Hematopoietic multipotent progenitor cell treated with erythropoietin and hydrocortisone succinate and interleukin-3 and kit ligand, for 15 days (in vitro differentiated cells): ENCODE measurements around the gene GTF3A.
A peak's percentile ranks its signal among the peaks of the same experiment; 100 is the strongest.

Source experiments
- DNase-seq: peaks from one replicate; pipeline ENCODE4 v3.0.0-alpha.2; 2015; ENCODE audit warnings: low spot score

Gene GTF3A

DNA sequence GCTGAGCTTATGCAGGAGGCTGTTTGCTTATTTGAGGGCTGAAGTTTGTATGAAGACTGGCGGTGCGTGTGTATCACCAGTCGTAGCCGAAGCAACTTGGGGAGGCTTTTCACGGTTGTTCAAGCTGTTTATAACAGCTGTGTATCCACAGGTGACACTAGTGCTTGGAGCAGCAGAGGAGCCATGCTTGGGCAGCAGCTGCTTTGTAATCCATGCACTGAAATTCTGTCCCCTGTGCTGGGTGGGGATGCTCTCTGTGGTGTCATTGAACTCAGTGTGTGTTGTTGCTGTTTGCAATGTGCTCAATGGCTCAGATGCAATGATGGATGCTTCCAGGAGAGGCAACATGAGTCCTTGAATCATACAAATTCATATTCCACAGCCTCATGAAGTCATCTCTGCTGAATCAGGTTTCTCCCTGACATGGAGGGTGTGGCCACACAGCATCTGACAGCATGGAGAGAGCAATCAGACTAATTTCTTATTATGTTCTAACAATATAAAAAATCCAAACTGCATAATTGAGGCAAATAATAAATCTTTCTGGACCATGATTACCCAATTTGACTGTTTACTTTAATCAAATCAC lies 18.8 kb upstream of the GTF3A start:
- DNase-seq: no peak

DNA sequence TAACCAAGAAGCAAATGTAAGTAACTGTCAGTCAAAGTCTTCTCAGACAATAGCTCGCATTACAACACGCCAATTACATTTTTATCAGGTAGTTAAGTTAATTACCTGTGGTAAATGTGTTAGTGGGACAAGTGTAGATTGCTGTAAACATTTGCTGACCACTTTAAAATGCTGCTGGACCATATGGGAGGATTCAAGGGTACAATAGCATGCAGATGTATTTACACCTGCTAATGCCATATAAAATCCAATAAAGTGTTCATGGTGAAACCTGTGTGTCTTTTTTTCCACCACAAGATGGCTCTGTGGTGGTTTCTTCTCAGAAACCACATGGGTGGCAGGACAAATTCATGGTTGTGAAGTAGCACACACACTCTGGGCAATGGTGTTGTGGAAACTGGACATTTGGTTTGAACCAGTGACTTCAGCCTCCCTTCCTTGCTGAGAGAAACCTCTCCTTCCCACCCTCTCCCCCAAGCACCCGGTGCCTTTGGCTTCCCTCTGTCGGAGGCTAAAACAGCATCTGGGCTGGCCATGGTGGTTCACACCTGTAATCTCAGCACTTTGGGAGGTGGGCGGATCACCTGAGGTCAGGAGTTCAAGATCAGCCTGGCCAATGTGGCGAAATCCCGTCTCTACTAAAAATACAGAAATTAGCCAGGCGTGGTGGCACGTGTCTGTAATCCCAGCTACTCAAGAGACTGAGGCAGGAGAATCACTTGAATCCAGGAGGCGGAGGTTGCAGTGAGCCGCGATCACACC lies 18.1 kb upstream of the GTF3A start:
- DNase-seq: peak; percentile 50

DNA sequence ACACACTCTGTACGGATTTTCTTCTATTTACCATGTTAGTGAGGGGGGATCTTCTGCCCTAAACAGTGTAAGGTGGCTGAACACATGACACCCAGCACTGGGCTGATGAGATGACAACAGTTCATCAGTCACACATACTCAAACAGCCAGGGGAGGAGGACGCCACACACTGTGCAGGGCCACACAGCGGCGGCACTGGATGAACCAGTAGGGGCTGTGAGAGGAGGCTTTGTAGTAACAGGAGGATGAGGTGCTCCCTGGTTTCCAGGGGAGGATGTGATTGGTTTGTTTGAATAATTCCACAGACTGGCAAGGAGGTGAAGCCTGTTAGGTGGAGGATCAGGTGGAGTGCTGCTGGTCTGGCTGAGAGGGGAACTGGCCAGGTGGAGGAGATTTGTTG lies 16.3 kb upstream of the GTF3A start:
- no peak for DNase-seq

DNA sequence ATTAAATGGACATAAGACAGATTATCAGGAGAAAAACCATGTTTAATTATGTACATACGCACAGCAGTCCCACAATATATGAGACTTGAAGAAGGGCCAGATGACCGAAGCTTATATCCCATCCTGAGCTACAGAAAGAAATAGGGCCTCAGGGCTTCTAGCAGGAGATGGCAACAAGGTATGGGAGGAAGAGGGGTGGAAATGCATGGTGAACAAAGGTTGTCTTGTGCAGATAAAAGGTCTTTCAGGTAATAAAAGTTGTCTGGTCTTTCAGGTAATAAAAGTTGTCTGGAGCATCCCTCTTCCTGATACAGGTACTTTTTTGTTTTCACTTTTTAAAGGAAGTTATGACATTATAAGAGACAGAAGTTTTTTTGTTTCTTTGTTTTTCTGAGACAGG lies 15.4 kb upstream of the GTF3A start:
- no peak for DNase-seq

DNA sequence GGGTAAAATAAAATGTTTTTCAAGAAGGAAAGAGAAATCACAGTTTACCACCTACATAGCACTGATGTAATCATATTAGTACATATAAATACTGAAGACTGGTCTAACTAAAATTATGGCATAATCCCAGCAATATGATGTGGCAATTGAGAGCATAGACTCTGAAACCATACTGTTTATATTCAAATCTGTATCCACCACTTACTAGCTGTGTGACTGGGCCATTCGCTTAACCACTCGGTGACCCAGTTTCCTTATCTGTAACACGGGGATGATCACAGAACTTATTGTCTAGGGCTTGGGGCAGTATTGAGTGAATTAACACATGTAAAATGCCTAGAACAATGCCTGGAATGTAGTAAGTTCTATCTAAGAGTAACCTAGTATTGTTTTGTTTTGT lies 13.1 kb upstream of the GTF3A start:
- no peak for DNase-seq

DNA sequence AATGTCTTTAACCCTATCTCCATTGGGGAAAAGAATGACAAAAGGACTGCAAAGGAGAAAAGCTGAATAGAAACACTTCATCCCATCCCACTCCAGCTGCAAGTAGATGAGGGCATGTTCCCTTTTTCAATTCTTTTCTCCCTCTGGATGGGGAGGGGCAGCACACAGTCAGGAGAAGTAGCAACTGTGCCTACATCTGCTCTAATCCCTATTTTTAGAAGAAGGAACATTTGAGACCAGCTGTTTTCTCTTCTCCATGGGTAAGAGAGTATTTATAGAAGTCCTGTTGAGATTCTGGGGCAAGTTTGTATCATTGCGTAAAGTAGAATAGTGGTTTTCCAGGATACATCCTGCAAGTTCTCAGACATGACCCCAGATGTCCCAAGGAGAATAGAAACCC lies 9.3 kb upstream of the GTF3A start:
- no peak for DNase-seq

DNA sequence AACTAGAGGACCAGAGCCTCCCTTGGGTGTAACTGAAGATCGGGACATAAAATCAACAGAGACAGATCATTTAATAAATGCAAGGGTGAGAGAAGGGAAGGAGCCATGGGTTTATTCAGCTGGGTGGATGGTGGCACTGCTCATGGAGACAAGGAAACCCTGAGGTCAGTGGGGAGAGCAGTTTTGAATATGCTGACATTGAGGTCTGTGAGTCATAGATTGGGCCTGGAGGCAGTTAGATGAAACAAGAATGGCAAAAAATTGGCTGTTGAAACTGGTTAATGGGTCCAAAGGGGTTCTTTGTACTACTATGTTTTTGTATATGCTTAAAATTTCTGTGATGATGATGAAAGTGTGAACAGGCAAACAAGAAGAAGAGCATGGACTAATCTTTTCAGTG lies 5.1 kb upstream of the GTF3A start:
- DNase-seq: no peak

DNA sequence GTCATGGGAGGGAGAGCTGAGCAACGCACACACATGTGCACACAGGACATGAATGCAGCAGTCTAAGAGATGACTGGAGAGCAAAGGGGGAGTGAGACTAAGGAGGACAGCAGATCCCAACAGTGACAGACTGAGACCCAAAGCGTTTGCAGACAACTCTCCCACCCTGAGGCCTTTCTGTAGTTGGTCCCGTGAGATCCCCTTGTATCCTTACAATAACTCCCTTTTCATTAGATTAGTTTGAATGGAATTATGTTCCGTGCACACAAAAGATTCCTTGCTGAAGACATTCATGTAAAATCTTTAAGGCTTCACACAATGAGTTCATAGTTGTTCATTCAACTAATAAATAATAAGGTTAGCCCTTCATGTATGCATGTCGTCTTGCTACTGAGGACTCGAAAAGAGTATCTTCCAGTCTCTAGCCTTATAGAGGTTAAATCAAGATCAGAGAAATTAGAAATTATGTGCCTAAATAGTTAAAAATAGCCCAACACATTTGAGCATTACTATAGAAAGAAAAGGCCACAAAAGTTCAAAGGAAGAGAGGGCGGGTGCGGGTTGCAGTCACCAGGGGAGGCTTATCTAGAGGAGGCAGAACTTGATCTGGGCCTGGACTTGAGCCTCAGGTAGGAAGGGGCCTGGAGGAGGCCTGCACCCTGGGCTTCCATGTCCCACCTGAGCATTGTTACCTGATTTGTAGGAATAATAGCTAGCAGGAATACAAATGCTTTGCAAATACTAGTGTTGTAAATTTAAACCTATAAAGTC lies 3.1 kb upstream of the GTF3A start:
- DNase-seq: peak; percentile 40

DNA sequence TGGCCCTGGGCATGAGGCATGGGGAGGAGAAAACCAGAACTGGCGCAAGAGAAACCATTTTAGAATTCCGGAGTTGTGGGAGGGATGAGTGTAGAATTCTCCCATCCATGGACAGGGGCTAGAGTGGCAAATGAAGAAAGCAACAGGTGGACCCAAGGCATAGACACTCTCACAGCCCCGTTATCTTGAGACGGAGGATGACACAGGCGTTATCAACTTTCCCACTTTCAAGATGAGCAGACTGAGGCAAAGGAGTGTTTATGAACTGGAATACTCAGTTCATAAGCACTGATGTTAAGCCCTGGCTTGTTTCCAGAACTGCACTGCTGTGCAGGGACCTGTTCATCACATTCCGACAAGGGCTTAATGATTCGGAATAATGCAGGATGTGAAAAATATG lies 1.1 kb upstream of the GTF3A start:
- DNase-seq: peak; percentile 35

DNA sequence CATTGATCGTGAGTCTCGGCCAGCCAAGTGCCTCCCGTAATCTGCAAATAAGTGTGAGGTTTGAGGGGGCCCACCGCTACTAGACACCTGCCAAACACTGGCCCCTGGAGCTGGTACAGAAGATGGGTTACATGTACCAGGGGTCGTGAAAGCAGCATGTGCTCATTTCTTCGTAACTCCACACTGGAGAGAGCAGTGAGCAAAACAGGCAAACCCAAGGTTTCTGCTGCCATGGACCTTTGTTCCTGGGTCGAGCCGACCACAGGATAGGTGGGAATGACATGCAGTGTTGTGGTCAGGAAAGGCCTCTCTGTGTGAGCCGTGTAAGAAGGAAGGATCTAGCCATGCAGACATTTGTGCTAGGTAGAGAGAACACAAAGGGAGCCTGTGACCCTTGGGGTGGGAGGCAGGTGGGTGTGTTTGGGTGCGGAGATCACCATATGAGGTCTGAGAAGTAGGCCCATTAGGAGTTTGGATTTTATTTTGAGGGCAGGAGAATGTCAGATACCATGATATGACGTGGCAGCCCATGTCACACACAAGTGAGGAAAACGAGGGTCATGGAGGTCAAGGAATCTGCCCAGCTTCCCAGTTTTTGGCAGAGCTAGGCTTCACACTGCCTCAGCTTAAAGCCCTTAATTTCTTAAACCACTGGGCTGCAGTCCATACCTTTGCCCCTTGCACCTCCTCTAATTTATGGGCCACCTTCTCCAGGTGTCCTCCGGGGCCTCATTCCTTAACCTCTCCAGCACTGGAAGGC lies 919 bp downstream of the GTF3A start:
- no peak for DNase-seq

DNA sequence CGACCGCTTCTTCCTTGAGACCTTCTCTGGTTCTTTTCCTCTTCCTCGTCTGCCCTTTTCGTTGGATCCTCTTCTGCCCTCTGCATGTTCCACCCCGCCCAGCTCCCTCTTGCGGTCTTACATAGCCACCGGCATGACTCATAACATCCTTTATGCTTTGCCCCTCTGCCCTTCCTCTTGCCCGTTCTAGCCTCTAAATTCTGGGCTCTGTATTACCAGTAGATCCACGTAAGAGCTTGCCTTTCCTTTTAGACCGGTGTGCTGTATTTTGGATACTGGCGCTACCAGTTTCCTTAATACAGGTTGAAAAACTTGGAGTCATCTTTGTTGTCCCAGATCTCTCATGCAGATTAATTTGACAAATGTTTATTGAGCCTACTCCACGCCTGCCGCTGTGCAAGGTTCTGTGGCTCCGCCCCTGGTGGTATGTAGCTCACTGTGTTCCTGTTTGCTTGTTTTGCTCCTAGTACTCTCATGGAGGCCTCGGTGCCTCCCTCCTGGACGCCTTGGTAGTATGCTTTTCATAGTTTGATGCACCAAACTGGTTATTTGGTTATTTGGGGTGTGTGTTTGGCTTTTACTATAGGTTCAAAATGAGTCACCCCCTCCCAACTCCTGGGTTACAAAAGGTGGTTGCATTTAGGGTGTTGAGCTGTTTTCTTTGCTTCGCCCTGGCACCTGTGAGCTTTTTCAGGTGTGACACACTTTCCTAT lies 1.7 kb downstream of the GTF3A start:
- DNase-seq: peak; percentile 84

DNA sequence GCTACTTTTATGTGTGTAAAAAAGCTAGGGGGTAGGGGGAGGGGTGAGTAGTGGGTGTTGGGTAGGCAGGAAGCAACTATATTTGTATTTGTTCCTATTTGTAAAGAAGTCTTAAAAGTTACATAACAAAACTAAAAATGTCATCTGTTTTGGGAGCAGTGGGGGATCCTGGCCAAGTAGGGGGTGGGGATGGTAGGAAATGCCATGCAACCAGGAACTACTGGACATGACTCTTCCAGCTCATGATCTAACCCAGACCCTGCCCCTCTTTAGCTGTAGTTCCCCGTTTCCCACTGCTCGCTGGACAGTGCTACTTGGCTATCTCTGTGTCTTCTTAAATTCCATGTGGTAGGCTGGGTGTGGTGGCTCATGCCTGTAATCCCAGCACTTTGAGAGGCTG lies 3.2 kb downstream of the GTF3A start:
- no peak for DNase-seq

DNA sequence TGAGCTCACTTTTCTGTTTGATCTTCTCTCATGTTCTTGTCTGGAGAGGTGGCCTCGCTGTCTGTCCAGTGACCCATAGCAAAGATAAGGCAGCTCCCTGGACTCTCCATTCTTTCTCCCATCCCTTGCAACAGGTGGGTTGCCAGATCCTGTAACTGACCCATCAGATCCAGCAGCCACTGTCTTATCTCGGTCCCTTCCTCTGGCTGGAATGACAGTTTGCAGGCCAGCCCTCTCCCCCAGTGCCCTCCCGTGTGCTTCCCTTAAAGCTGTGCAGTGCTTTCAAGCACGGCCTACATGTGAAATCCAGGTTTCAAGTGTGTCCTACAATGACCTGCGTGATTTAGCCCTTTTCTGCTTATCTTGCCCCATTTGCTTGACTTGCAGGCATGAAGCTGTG lies 3.7 kb downstream of the GTF3A start:
- no peak for DNase-seq

DNA sequence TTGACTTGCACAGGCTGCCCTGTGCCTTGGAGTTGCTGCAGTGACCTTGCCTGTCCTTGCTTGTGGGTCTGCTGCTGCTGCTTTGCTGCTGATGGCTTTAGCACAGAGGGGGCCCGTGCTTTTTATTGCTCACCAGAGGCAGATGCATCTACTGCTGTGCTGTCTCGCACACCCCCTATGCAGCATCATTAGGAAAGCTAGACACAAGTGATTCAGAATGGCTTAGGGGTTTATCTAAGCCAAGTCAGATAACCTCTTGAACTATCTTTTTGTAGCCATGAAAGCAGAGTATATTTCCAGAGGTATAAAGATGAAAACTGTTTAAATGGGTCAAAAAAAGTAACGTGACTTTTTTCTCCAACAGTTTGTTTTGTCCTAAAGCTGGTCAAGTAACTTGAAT lies 7.8 kb downstream of the GTF3A start:
- no peak for DNase-seq

DNA sequence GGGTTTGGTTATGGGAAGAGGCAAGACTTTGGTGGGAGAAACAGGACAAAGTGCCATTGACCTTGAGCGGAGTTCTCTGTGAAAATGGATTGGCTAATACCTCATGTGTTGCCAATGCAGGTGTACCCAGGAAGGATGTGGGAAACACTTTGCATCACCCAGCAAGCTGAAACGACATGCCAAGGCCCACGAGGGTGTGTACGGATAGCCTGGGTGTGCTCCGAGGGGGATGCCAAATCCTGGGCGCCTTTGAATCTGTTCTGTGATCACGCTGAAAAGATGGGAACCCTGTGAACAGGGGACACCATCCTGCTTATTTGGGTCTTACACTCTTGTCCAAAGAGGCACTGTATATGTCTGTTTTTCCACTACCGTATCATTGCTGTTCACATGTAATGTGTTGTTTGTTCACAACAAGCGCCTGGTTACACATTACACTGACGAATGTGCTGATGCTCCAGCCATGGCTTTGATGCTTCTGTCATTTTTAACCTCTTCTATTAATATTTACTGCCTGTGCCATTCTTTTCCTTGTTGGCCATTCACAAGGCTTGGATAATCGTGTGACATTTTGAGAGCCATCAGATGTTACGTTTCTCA lies 8.3 kb downstream of the GTF3A start:
- no peak for DNase-seq

DNA sequence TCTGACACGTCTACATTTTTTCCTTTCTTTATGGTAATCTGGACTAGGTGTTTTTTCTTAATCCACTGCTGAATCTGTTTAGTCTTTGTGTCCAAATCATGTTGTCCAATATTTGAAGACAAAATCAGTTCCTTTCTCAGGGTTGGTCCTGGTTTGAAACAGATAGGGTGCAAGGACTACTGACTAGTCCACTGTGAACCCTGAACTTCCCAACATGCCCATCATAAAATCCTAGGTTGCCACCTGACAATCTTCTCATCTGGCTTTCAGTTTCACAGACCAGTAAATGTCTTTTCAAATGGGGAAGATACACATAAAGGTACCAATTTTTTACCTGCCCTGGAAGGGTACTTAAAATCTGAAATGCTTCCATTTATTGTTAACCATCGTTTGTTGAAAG lies 12.7 kb downstream of the GTF3A start:
- no peak for DNase-seq

DNA sequence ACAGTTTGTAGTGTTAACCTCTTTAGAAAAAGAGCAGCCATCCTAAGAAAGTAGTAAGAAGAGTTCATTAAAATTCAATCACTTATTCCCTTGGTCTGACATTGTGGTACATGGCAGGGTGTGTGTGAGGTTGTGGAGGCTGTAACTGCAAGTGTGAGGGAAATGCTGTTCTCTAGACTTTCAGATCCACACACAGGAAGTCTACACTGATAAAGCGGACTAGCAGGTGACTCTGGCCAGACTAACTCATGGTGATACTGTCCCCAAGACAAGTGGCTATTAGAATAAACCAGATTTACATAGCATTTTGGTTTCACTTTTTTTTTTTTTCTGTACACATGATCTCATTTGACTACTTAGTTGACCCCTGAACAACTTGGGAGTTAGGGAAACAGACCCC lies 16.0 kb downstream of the GTF3A start:
- DNase-seq: no peak

DNA sequence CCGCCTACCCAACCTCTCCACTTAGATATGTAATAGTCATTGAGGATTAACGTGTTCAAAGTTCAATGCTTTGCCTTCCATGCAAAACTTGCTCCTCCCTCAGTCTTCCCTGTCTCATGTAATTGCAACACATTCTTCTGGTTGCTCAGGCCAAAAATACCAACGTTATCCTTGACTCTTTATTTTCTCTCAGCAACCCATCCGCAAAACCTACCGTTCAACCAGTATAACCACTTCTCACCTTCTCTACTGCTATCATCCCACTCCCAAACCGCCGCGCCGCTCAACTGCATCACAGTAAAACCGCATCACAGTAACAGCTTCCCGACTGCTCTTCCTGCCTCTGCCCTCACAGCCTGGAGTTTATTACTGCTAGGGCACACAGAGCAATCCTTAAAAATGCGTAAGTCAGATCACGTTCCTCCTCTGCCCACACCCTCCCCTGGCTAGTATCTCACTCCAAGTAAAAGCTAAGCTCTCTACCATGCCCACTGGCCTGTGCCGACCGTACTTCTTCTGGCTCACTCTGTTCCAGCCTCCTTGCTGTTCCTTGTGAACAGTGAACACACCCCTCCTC lies 17.7 kb downstream of the GTF3A start:
- no peak for DNase-seq

DNA sequence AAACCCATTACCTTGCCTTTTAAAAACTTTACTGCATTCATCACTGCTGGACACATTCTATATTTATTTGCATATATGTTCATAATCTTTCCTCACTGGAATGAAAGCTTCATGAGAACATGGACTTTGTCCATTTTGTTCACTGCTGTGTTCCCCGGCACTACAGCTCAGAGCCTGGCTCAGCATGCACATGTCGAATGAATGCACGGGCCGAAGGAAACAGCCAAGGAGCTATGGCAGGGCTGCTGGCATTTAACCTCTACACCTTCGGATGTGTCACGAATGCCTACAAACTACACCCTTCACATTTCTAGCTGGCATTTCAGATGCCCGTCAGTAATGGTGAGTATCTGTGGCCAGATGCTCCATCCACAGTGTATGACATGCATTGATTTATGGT lies 18.4 kb downstream of the GTF3A start:
- DNase-seq: no peak

DNA sequence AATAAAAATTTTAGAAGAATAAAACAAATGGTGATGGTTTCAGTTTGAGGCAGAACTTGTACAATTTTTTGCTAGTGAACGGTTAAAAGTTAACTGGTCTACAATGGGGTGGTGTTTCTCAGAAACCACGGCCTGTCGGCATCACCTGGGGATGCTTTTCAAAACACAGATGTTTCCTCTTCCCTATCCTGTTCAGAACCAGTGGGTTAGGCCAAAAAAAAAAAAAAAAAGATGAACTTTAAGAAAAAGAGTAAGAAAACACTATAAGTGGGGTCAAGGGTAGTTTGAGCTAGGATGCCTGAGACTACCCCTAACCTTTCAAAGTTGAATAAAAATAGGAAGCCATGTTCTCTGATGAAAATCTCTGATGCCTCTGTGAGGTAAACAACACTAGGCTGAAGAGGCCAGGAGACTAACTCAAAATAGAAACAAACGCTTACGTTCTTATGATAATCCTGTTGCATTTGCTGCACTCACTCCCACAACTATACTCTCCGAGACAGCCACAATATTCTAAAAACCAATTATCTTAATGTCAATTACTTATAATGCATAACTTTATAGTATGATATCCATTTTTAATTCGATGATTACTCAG lies 22.7 kb downstream of the GTF3A start:
- no peak for DNase-seq

DNA sequence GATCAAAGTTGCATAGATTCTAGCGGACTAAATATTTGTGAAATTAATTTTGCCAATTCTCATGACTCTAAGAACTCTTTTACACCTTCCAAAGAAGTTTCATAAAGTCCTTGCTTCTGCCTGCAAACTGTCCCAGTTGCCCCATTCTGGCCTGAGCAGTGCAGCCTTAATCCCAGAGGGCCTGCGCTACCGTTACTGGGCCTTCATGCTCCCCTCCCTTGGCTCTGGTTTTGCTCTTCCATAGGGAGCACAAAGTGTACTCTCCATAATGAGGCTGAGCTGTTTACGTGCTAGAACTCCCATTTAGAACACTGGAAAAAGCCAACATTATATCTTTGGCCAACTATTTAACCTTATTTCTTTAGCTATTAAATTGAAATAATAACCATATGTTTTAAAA lies 23.9 kb downstream of the GTF3A start:
- DNase-seq: no peak
